ENCODE measurements around the gene DGKQ. TPM values are rescaled to one million over a fixed set of nuclear protein-coding genes. Genes with fewer than 3 reads are reported as not detected.

Gene DGKQ
- total RNA-seq, 1 experiment from 2014 or later: 12.2 TPM

DNA sequence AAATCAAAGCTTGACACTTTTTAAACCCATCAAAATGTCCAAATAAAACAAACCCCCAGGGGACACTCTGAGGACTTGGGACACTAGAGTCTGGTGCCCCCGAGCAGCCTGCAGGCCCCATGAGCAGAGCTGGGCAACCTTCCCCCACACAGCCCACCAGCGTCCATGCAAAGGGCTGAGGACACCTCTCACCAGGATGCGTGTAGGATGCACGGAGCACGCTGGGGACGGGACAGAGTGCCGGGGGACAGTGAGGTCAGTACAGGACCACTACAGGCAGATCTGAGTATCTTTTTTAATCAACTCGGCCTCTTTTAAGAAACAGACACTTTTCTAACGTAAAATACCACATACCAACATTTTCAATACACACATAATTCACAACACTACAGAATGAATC, 48.2 kb downstream of the DGKQ start:
- no peaks in the 10 kb centered on the region for H3K36me3 ChIP-seq (ENCODE audit: control insufficient read depth, insufficient read depth, low read length)
- CTCF ChIA-PET: no interaction called here
- ATAC-seq (no peak), DNase-seq (ENCODE audit: low read depth, low spot score) (no peak)
- H3K9me3 ChIP-seq (ENCODE audit: control insufficient read depth, insufficient read depth, low read depth, low read length): no peaks in the 10 kb centered on the region
- no peaks in the 10 kb centered on the region for H3K27me3 ChIP-seq (ENCODE audit: control insufficient read depth, insufficient read depth, low read length)
- H3K4me1 ChIP-seq (ENCODE audit: control insufficient read depth, insufficient read depth, low read length): peaks cover 18% of the 10 kb centered on the region
- intact Hi-C loops (cut with micrococcal nuclease; ENCODE audit: unreplicated experiment): no loop called here
- TF ChIP-seq SIN3A (IDR thresholded peaks at IDR 0.05; ENCODE audit: borderline replicate concordance, insufficient read depth, low read depth, low read length): no peak
- TF ChIP-seq POLR2AphosphoS5 (IDR thresholded peaks at IDR 0.05; ENCODE audit: low read depth, low read length): no peak
- no peak for TF ChIP-seq TCF7L2 (IDR thresholded peaks at IDR 0.05; ENCODE audit: low read depth, low read length)
- TF ChIP-seq, protein P1, sequence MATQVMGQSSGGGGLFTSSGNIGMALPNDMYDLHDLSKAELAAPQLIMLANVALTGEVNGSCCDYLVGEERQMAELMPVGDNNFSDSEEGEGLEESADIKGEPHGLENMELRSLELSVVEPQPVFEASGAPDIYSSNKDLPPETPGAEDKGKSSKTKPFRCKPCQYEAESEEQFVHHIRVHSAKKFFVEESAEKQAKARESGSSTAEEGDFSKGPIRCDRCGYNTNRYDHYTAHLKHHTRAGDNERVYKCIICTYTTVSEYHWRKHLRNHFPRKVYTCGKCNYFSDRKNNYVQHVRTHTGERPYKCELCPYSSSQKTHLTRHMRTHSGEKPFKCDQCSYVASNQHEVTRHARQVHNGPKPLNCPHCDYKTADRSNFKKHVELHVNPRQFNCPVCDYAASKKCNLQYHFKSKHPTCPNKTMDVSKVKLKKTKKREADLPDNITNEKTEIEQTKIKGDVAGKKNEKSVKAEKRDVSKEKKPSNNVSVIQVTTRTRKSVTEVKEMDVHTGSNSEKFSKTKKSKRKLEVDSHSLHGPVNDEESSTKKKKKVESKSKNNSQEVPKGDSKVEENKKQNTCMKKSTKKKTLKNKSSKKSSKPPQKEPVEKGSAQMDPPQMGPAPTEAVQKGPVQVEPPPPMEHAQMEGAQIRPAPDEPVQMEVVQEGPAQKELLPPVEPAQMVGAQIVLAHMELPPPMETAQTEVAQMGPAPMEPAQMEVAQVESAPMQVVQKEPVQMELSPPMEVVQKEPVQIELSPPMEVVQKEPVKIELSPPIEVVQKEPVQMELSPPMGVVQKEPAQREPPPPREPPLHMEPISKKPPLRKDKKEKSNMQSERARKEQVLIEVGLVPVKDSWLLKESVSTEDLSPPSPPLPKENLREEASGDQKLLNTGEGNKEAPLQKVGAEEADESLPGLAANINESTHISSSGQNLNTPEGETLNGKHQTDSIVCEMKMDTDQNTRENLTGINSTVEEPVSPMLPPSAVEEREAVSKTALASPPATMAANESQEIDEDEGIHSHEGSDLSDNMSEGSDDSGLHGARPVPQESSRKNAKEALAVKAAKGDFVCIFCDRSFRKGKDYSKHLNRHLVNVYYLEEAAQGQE (IDR thresholded peaks at IDR 0.05; ENCODE audit: insufficient read depth in 1 of 2, low read depth in 2 of 2, low read length in 1 of 2): no peak
- TF ChIP-seq, protein P2, sequence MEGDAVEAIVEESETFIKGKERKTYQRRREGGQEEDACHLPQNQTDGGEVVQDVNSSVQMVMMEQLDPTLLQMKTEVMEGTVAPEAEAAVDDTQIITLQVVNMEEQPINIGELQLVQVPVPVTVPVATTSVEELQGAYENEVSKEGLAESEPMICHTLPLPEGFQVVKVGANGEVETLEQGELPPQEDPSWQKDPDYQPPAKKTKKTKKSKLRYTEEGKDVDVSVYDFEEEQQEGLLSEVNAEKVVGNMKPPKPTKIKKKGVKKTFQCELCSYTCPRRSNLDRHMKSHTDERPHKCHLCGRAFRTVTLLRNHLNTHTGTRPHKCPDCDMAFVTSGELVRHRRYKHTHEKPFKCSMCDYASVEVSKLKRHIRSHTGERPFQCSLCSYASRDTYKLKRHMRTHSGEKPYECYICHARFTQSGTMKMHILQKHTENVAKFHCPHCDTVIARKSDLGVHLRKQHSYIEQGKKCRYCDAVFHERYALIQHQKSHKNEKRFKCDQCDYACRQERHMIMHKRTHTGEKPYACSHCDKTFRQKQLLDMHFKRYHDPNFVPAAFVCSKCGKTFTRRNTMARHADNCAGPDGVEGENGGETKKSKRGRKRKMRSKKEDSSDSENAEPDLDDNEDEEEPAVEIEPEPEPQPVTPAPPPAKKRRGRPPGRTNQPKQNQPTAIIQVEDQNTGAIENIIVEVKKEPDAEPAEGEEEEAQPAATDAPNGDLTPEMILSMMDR (IDR thresholded peaks at IDR 0.05): no peak
- H3K4me3 ChIP-seq (ENCODE audit: low read depth in 2 of 2, low read length in 2 of 2): no peak overlapping the region
- no TSS peak for BruUV-seq (replicated peaks)
- no peak overlapping the region for H3K27ac ChIP-seq (ENCODE audit: low read length)
- in situ Hi-C loops (cut with HindIII; ENCODE audit: low pct_unique_long_range_greater_than_20kb, low sequenced_read_pairs): no loop called here
- POLR2A ChIA-PET: no interaction called here

DNA sequence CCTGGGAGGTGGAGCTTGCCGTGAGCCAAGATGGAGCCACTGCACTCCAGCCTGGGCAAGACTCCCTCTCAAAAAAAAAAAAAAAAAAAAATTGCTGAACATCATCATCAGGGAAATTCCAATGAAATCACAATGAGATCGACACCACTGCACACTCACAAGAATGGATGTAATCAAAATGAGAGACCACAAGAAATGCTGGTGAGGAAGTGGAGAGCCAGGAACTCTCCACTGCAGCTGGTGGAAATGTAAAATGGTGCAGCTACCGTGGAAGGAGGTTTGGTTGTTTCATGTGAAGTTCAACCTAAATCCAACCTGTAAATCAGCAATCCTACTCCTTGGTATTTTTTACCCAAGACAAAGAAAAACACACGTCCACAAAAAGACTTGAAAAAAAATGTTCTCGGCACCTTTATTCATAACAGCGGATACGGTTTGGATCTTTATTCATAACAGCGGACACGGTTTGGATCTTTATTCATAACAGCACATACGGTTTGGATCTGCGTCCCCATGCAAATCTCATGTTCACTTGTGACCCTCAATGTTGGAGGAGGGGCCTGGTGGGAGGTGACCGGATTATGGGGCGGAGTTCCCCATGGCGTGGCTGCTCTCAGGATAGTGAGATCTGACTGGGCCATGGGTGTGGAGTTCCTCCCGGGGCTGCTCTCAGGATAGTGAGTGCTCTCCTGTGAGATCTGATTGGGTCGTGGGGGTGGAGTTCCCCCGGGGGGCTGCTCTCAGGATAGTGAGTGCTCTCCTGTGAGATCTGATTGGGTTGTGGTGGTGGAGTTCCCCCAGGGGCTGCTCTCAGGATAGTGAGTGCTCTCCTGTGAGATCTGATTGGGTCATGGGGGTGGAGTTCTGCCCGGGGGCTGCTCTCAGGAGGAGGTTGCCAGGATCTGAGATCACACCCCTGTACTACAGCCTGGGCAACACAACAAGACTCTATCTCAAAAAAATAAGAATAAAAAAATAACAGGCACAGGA, 49.0 kb downstream of the DGKQ start:
- no peak for TF ChIP-seq SIN3A (IDR thresholded peaks at IDR 0.05; ENCODE audit: borderline replicate concordance, insufficient read depth, low read depth, low read length)
- TF ChIP-seq POLR2AphosphoS5 (IDR thresholded peaks at IDR 0.05; ENCODE audit: low read depth, low read length): no peak
- TF ChIP-seq, protein P2 (IDR thresholded peaks at IDR 0.05): no peak
- TF ChIP-seq, protein P1 (IDR thresholded peaks at IDR 0.05; ENCODE audit: insufficient read depth in 1 of 2, low read depth in 2 of 2, low read length in 1 of 2): no peak
- TF ChIP-seq TCF7L2 (IDR thresholded peaks at IDR 0.05; ENCODE audit: low read depth, low read length): no peak
- DNase-seq (ENCODE audit: low read depth, low spot score) (no peak), ATAC-seq (peak; percentile 40; the same call in 1 of the 2 replicates)
- no TSS peak for BruUV-seq (replicated peaks)
- ChIA-PET CTCF (interaction anchor here (0.7 kb wide), 1 partner anchor 35 kb away, joined by 3 read pairs; no protein-coding TSS in a partner anchor), POLR2A (no interaction called here)
- intact Hi-C loops (cut with micrococcal nuclease; ENCODE audit: unreplicated experiment) (no loop called here), in situ Hi-C loops (cut with HindIII; ENCODE audit: low pct_unique_long_range_greater_than_20kb, low sequenced_read_pairs) (no loop called here)
- no peaks in the 10 kb centered on the region for H3K36me3 ChIP-seq (ENCODE audit: control insufficient read depth, insufficient read depth, low read length)
- H3K4me1 ChIP-seq (ENCODE audit: control insufficient read depth, insufficient read depth, low read length): peaks cover 13% of the 10 kb centered on the region
- no peaks in the 10 kb centered on the region for H3K27me3 ChIP-seq (ENCODE audit: control insufficient read depth, insufficient read depth, low read length)
- no peaks in the 10 kb centered on the region for H3K9me3 ChIP-seq (ENCODE audit: control insufficient read depth, insufficient read depth, low read depth, low read length)
- no peak overlapping the region for H3K4me3 ChIP-seq (ENCODE audit: low read depth in 2 of 2, low read length in 2 of 2)
- no peak overlapping the region for H3K27ac ChIP-seq (ENCODE audit: low read length)
